Activated B cell treated with CpG ODN at 0.5 μM for 24 hours (primary cell): ENCODE measurements around the gene PROS1. TPM values are rescaled to one million over a fixed set of nuclear protein-coding genes. Genes with fewer than 3 reads are reported as not detected.

Experiments
- ATAC-seq: fragments of 200-7000 bp; cut with Tn5 transposase; one replicate; pipeline ENCODE4 v1.10.0; 2021; ENCODE audit warnings: low read depth, mild to moderate bottlenecking, moderate library complexity
- CTCF ChIA-PET: fragments of 350-600 bp; sonication (Branson Sonifier 250); formaldehyde crosslinking; loops from one replicate; lab custom pipeline; 2021; ENCODE audit warnings: antibody characterized with exemption; lab: Charles Lee
- POLR2A ChIA-PET: fragments of 350-600 bp; sonication (Branson Sonifier 250); formaldehyde crosslinking; loops from one replicate; lab custom pipeline; 2021; ENCODE audit warnings: antibody characterized with exemption; lab: Charles Lee
- DNase-seq: peaks from one replicate; pipeline ENCODE4 v3.0.0; 2022
- H3K27ac Mint-ChIP-seq: one replicate; pipeline ENCODE4 v1.8.0; 2020; ENCODE audit warnings: mixed read lengths
- H3K27me3 Mint-ChIP-seq: one replicate; pipeline ENCODE4 v1.8.0; 2021; ENCODE audit warnings: mixed read lengths
- H3K36me3 Mint-ChIP-seq: one replicate; pipeline ENCODE4 v1.8.0; 2021; ENCODE audit warnings: low read depth, mixed read lengths
- H3K4me1 Mint-ChIP-seq: one replicate; pipeline ENCODE4 v1.8.0; 2021; ENCODE audit warnings: mixed read lengths
- H3K4me3 Mint-ChIP-seq: one replicate; pipeline ENCODE4 v1.8.0; 2020; ENCODE audit warnings: mild to moderate bottlenecking, mixed read lengths
- H3K9me3 Mint-ChIP-seq: one replicate; pipeline ENCODE4 v1.8.0; 2020; ENCODE audit warnings: mixed read lengths
- CTCF ChIP-seq: fragments of 200-600 bp; IDR thresholded peaks from one replicate; pipeline ENCODE4 v1.8.0; 2022; ENCODE audit warnings: antibody characterized with exemption, mild to moderate bottlenecking
- intact Hi-C: fragments of 100-400 bp; cut with micrococcal nuclease; formaldehyde crosslinking; loops from one replicate; pipeline ENCODE4 v1.15.1; 2024
- total RNA-seq: library from RNA; stranded (reverse); gene quantifications from 2 replicates; pipeline ENCODE4 v1.2.3, GENCODE V29; 2022

Gene PROS1
- total RNA-seq, 1 donor from 2014 or later: not detected

- ATAC-seq: no peak
- Mint-ChIP-seq H3K4me3 (no peak overlapping the region), H3K27me3 (no peaks in the 10 kb centered on the region), H3K27ac (no peak overlapping the region), H3K36me3 (no peaks in the 10 kb centered on the region), H3K4me1 (no peaks in the 10 kb centered on the region), H3K9me3 (no peaks in the 10 kb centered on the region)
- intact Hi-C loops: no loop called here
- ChIA-PET CTCF (no interaction called here), POLR2A (interaction anchor here (0.7 kb wide), 1 partner anchor 48 kb away, joined by 4 read pairs; no protein-coding TSS in a partner anchor)
- no peak for DNase-seq
- TF ChIP-seq CTCF: no peak
Observed at GRCh38 chr3:93989241-93989640, 15.5 kb upstream of the PROS1 start.

- TF ChIP-seq CTCF: no peak
- ATAC-seq: no peak
- no peaks in the 10 kb centered on the region for H3K9me3 Mint-ChIP-seq
- ChIA-PET CTCF (no interaction called here), POLR2A (interaction anchor here (0.7 kb wide), 1 partner anchor 48 kb away, joined by 4 read pairs; no protein-coding TSS in a partner anchor)
- H3K36me3 Mint-ChIP-seq: no peaks in the 10 kb centered on the region
- H3K27me3 Mint-ChIP-seq: no peaks in the 10 kb centered on the region
- no peak overlapping the region for H3K4me3 Mint-ChIP-seq
- intact Hi-C loops: no loop called here
- DNase-seq: no peak
- no peaks in the 10 kb centered on the region for H3K4me1 Mint-ChIP-seq
- H3K27ac Mint-ChIP-seq: no peak overlapping the region
Observed at GRCh38 chr3:93988764-93989163, 15.1 kb upstream of the PROS1 start.

GRCh38 chr3:93988283-93988682 is 14.6 kb upstream of the PROS1 start:
- ChIA-PET POLR2A (no interaction called here), CTCF (no interaction called here)
- TF ChIP-seq CTCF: no peak
- Mint-ChIP-seq H3K36me3 (no peaks in the 10 kb centered on the region), H3K4me3 (no peak overlapping the region), H3K27ac (no peak overlapping the region), H3K9me3 (no peaks in the 10 kb centered on the region), H3K4me1 (no peaks in the 10 kb centered on the region), H3K27me3 (no peaks in the 10 kb centered on the region)
- DNase-seq (no peak), ATAC-seq (no peak)
- intact Hi-C loops: no loop called here

- CTCF ChIA-PET: interaction anchor here (1.3 kb wide), 1 partner anchor 85 kb away, joined by 3 read pairs; no protein-coding TSS in a partner anchor
- Mint-ChIP-seq H3K4me1 (peaks cover 10% of the 10 kb centered on the region), H3K9me3 (no peaks in the 10 kb centered on the region), H3K4me3 (no peak overlapping the region), H3K27ac (no peak overlapping the region), H3K27me3 (no peaks in the 10 kb centered on the region), H3K36me3 (no peaks in the 10 kb centered on the region)
- intact Hi-C loops: no loop called here
- POLR2A ChIA-PET: no interaction called here
- DNase-seq (no peak), ATAC-seq (no peak)
- no peak for TF ChIP-seq CTCF
Observed at GRCh38 chr3:93984618-93985017, 10.9 kb upstream of the PROS1 start.

- intact Hi-C loops: no loop called here
- Mint-ChIP-seq H3K27me3 (no peaks in the 10 kb centered on the region), H3K27ac (no peak overlapping the region), H3K9me3 (no peaks in the 10 kb centered on the region), H3K36me3 (no peaks in the 10 kb centered on the region), H3K4me3 (no peak overlapping the region), H3K4me1 (peaks cover 14% of the 10 kb centered on the region)
- no peak for TF ChIP-seq CTCF
- ChIA-PET CTCF (no interaction called here), POLR2A (no interaction called here)
- DNase-seq (no peak), ATAC-seq (no peak)
Observed at GRCh38 chr3:93983408-93983807, 9.7 kb upstream of the PROS1 start.
